ENCODE data around the gene BLOC1S2.

BLOC1S2 gene

DNA sequence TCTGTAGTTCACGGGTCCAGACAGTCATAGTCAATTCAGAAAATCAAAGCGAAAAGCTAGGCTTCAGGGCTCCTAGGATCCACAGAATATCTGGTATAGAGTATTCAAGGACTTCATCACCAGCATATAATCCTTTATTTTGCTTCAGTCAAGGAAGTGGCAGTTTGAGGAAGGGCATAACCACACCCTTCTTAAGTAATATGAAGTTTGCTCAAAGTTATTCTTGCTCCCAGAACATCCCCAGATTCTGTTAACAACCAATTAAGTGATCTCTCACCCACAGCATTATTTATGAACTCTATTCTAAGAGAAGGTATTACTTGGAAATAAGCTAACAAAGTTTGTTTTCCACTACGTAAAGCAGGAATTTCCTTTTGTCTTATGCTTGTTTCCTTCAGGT is 32.3 kb downstream of the BLOC1S2 start:
- H3K4me3 ChIP-seq (ENCODE audit: low read depth, low read length) = no peak overlapping the region
- TF ChIP-seq CTCF (IDR thresholded peaks at IDR 0.05; ENCODE audit: low read depth, low read length) (no peak), MYC (IDR thresholded peaks at IDR 0.05; ENCODE audit: low read depth, low read length) (no peak), POLR2A (IDR thresholded peaks at IDR 0.05; ENCODE audit: extremely low read depth, insufficient read length) (no peak)
- TF ChIP-seq, protein P1, sequence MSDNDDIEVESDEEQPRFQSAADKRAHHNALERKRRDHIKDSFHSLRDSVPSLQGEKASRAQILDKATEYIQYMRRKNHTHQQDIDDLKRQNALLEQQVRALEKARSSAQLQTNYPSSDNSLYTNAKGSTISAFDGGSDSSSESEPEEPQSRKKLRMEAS (IDR thresholded peaks at IDR 0.05; ENCODE audit: low read depth, low read length) = no peak
- no peak for DNase-seq (ENCODE audit: low read depth)

DNA sequence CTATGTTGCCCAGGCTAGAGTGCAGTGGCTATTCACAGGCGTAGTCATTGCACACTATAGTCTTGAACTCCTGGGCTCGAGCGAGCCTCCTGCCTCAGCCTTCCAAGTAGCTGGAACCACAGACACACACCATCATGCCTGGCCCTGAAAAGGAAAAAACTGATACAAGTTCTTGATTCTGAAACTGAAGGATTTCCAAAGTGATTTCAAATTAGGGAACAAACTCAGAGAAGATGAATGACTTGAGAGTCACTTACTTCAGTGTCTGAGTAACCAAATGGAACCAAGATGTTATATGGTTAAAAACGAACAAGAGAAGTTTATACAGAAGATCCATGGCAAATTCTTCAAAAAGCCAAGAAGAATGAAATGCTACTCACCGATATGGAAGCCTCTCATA is 33.4 kb downstream of the BLOC1S2 start:
- TF ChIP-seq CTCF (IDR thresholded peaks at IDR 0.05; ENCODE audit: low read depth, low read length) (no peak), POLR2A (IDR thresholded peaks at IDR 0.05; ENCODE audit: extremely low read depth, insufficient read length) (no peak), MYC (IDR thresholded peaks at IDR 0.05; ENCODE audit: low read depth, low read length) (no peak)
- TF ChIP-seq, protein P1 (IDR thresholded peaks at IDR 0.05; ENCODE audit: low read depth, low read length) = no peak
- H3K4me3 ChIP-seq (ENCODE audit: low read depth, low read length) = no peak overlapping the region
- no peak for DNase-seq (ENCODE audit: low read depth)

- DNase-seq (ENCODE audit: low read depth) = no peak
- no peak overlapping the region for H3K4me3 ChIP-seq (ENCODE audit: low read depth, low read length)
- TF ChIP-seq CTCF (IDR thresholded peaks at IDR 0.05; ENCODE audit: low read depth, low read length) = no peak
- TF ChIP-seq, protein P1 (IDR thresholded peaks at IDR 0.05; ENCODE audit: low read depth, low read length) = no peak
- TF ChIP-seq MYC (IDR thresholded peaks at IDR 0.05; ENCODE audit: low read depth, low read length) = no peak
- TF ChIP-seq POLR2A (IDR thresholded peaks at IDR 0.05; ENCODE audit: extremely low read depth, insufficient read length) = no peak
Observed at GRCh38 chr10:100248820-100249219, 37.7 kb downstream of the BLOC1S2 start.

DNA sequence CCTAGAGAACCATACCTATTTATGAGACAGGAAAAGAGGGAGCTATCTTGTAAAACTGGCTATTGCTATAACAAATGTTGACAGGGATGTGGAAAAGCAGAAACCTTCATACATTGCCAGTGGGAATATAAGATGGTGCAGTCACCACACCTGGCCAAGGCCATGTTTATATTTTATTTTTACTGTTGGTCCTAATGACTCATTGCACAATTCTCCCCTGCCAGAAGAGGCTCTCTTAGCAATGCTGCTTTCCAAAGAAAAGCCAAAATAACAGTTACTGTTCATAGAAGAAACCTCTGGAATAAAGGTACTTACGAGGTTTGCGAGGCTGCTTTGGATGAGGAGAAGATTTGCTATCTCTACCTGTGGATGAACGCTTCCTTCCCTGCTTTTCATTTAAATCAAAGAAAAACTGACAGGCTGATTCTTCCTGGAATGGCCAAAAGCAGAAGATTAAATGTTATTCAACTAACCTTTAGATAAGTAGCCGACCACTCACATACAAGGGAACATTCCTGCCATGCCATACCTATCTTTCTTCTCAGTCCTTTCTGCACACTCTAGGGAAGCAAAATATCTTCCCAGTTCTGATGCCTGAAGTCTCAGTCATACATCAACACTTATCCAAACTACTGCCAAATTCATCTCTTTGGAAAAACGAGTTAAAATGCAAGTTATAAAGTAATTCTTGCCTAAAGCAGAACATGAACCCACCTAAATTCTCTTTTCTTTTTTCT is 40.8 kb downstream of the BLOC1S2 start:
- TF ChIP-seq MYC (IDR thresholded peaks at IDR 0.05; ENCODE audit: low read depth, low read length) = no peak
- TF ChIP-seq, protein P1 (IDR thresholded peaks at IDR 0.05; ENCODE audit: low read depth, low read length) = no peak
- no peak for TF ChIP-seq CTCF (IDR thresholded peaks at IDR 0.05; ENCODE audit: low read depth, low read length)
- TF ChIP-seq POLR2A (IDR thresholded peaks at IDR 0.05; ENCODE audit: extremely low read depth, insufficient read length) = no peak
- no peak for DNase-seq (ENCODE audit: low read depth)

GRCh38 chr10:100239851-100240250 is 46.6 kb downstream of the BLOC1S2 start:
- H3K4me3 ChIP-seq (ENCODE audit: low read depth, low read length) = no peak overlapping the region
- DNase-seq (ENCODE audit: low read depth) = no peak
- TF ChIP-seq POLR2A (IDR thresholded peaks at IDR 0.05; ENCODE audit: extremely low read depth, insufficient read length) (no peak), MYC (IDR thresholded peaks at IDR 0.05; ENCODE audit: low read depth, low read length) (no peak), CTCF (IDR thresholded peaks at IDR 0.05; ENCODE audit: low read depth, low read length) (no peak)
- TF ChIP-seq, protein P1 (IDR thresholded peaks at IDR 0.05; ENCODE audit: low read depth, low read length) = no peak

More for the DNA sequence above, 40.8 kb downstream of the BLOC1S2 start:
- H3K4me3 ChIP-seq (ENCODE audit: low read depth, low read length) = no peak overlapping the region

Data from NB4 (cell line).